IMR-90 (cell line): Measurements from ENCODE around the gene TAAR9. TPM values are rescaled to one million over a fixed set of nuclear protein-coding genes. Genes with fewer than 3 reads are reported as not detected.
"Not testable (repeated sequence)": the region's sequence is repeated elsewhere in the genome, so short reads cannot be mapped to it uniquely, and the experiment has no call there.

ENCODE experiments used
- ATAC-seq: fragments of 200-7000 bp; cut with Tn5 transposase; 2 replicates; pipeline ENCODE4 v1.9.1; 2020; ENCODE audit warnings: low read depth, mild to moderate bottlenecking, moderate library complexity
- BruUV-seq: library from RNA; stranded (reverse); fragments of 400-500 nt; replicated peaks from 2 replicates; lab custom pipeline; 2021; lab: Mats Ljungman, UMichigan
- CTCF ChIA-PET: fragments of 300-600 bp; formaldehyde crosslinking; extraction: SDS; loops from one replicate; lab custom pipeline; 2021; ENCODE audit warnings: antibody characterized with exemption; lab: Yijun Ruan, JAX
- POLR2A ChIA-PET: fragments of 300-600 bp; sonication (Branson Sonifier 250); formaldehyde crosslinking; loops from one replicate; lab custom pipeline; 2022; ENCODE audit warnings: antibody characterized with exemption; ENCODE audit not compliant: unreplicated experiment; lab: Charles Lee
- DNase-seq: peaks from one replicate; pipeline ENCODE4 v3.0.0; 2013
- H2AFZ ChIP-seq: replicated peaks from 2 replicates; pipeline ENCODE3; 2013; ENCODE audit warnings: low read length, mild to moderate bottlenecking; ENCODE audit not compliant: poor library complexity
- H2AK5ac ChIP-seq: 2 replicates; pipeline ENCODE4 v1.6.1; 2013; ENCODE audit warnings: low read depth, low read length, inconsistent platforms
- H2AK9ac ChIP-seq: replicated peaks from 2 replicates; pipeline ENCODE3; 2013; ENCODE audit warnings: mild to moderate bottlenecking, low read depth, low read length, moderate library complexity; ENCODE audit not compliant: poor library complexity
- H2BK120ac ChIP-seq: 2 replicates; pipeline ENCODE4 v1.6.1; 2013; ENCODE audit warnings: low read depth, low read length, inconsistent platforms
- H2BK15ac ChIP-seq: 3 replicates; pipeline ENCODE4 v1.6.1; 2013; ENCODE audit warnings: low read depth, low read length, inconsistent platforms
- H2BK20ac ChIP-seq: 2 replicates; pipeline ENCODE4 v1.6.1; 2013; ENCODE audit warnings: low read depth, mild to moderate bottlenecking, inconsistent platforms, low read length, moderate library complexity
- H2BK5ac ChIP-seq: 2 replicates; pipeline ENCODE4 v1.6.1; 2013; ENCODE audit warnings: mild to moderate bottlenecking, low read depth, low read length, inconsistent platforms; ENCODE audit not compliant: poor library complexity, severe bottlenecking
- H3K14ac ChIP-seq: replicated peaks from 2 replicates; pipeline ENCODE4 v1.6.1; 2013; ENCODE audit warnings: low read depth, low read length, inconsistent platforms
- H3K18ac ChIP-seq: 2 replicates; pipeline ENCODE4 v1.6.1; 2013; ENCODE audit warnings: low read depth, low read length, control low read depth
- H3K23ac ChIP-seq: 2 replicates; pipeline ENCODE4 v1.6.1; 2013; ENCODE audit warnings: low read depth, low read length, inconsistent platforms
- H3K27ac ChIP-seq: 2 replicates; pipeline ENCODE4 v1.5.1; 2013; ENCODE audit warnings: mild to moderate bottlenecking, control low read depth, low read length; ENCODE audit not compliant: insufficient read depth
- H3K27me3 ChIP-seq: 2 replicates; pipeline ENCODE4 v1.6.1; 2013; ENCODE audit warnings: low read length; ENCODE audit not compliant: control insufficient read depth, insufficient read depth
- H3K36me3 ChIP-seq: 2 replicates; pipeline ENCODE4 v1.6.1; 2013; ENCODE audit warnings: low read length, mixed read lengths; ENCODE audit not compliant: control insufficient read depth, insufficient read depth
- H3K4ac ChIP-seq: 2 replicates; pipeline ENCODE4 v1.6.1; 2013; ENCODE audit warnings: low read depth, low read length, inconsistent platforms
- H3K4me1 ChIP-seq: 2 replicates; pipeline ENCODE4 v1.6.1; 2013; ENCODE audit warnings: low read length, mixed read lengths; ENCODE audit not compliant: control insufficient read depth, insufficient read depth
- H3K4me2 ChIP-seq: 2 replicates; pipeline ENCODE4 v1.6.1; 2013; ENCODE audit warnings: low read depth, mild to moderate bottlenecking, control low read depth, low read length, moderate library complexity
- H3K4me3 ChIP-seq: 2 replicates; pipeline ENCODE4 v1.5.1; 2013; ENCODE audit warnings: low read depth, mild to moderate bottlenecking, control low read depth, low read length, moderate library complexity; ENCODE audit not compliant: insufficient read depth
- H3K56ac ChIP-seq: 2 replicates; pipeline ENCODE4 v1.6.1; 2013; ENCODE audit warnings: low read length, inconsistent platforms; ENCODE audit not compliant: insufficient read depth; ENCODE audit errors: extremely low read depth
- H3K79me1 ChIP-seq, 2 experiments: 2 replicates each; pipeline ENCODE4 v1.6.1; 2013; ENCODE audit warnings: low read length in 2 of 2, inconsistent platforms in 1 of 2, low read depth in 1 of 2
- H3K9ac ChIP-seq: 2 replicates; pipeline ENCODE4 v1.6.1; 2013; ENCODE audit warnings: low read depth, low read length, control low read depth
- H3K9me1 ChIP-seq: 2 replicates; pipeline ENCODE4 v1.6.1; 2013; ENCODE audit warnings: low read length, inconsistent platforms; ENCODE audit not compliant: insufficient read depth
- H3K9me3 ChIP-seq: 2 replicates; pipeline ENCODE4 v1.6.1; 2013; ENCODE audit warnings: low read length; ENCODE audit not compliant: control insufficient read depth, insufficient read depth
- H4K20me1 ChIP-seq: 2 replicates; pipeline ENCODE4 v1.6.1; 2013; ENCODE audit warnings: low read length, inconsistent platforms; ENCODE audit not compliant: insufficient read depth
- H4K5ac ChIP-seq: 2 replicates; pipeline ENCODE4 v1.6.1; 2013; ENCODE audit warnings: mild to moderate bottlenecking, low read depth, low read length, control low read depth
- H4K8ac ChIP-seq, 2 experiments: 2 replicates each; pipeline ENCODE4 v1.6.1; 2013; ENCODE audit warnings: low read depth in 2 of 2, low read length in 2 of 2, control low read depth in 1 of 2, inconsistent platforms in 1 of 2
- H4K91ac ChIP-seq: 2 replicates; pipeline ENCODE4 v1.6.1; 2013; ENCODE audit warnings: low read depth, low read length, inconsistent platforms; ENCODE audit not compliant: insufficient read depth
- CTCF ChIP-seq: conservative IDR thresholded peaks from 2 replicates; pipeline ENCODE4 v1.5.1; 2012; ENCODE audit warnings: mild to moderate bottlenecking, low read depth, low read length, improper control_type of control experiment
- ELK1 ChIP-seq: fragments of 150-350 bp; IDR thresholded peaks from 2 replicates; pipeline ENCODE4 v1.6.1; 2016; ENCODE audit warnings: low read depth, mild to moderate bottlenecking, low read length, moderate library complexity, borderline replicate concordance
- RAD21 ChIP-seq: IDR thresholded peaks from 2 replicates; pipeline ENCODE4 v1.6.1; 2012; ENCODE audit warnings: low read length, improper control_type of control experiment
- SMC3 ChIP-seq: fragments of 150-350 bp; IDR thresholded peaks from 2 replicates; pipeline ENCODE4 v1.6.1; 2016; ENCODE audit warnings: low read depth, mild to moderate bottlenecking, antibody characterized with exemption, low read length, moderate library complexity
- WGBS, 2 experiments: methylation state at CpG; one replicate each; pipeline versions ENCODE4 v1.1.5 to v1.1.7; 2013; ENCODE audit warnings: missing lambda C conversion rate in 2 of 2; ENCODE audit not compliant: insufficient read length in 1 of 2; ENCODE audit errors: extremely low coverage in 2 of 2; 5-methylcytosine and 5-hydroxymethylcytosine counted together
- dilution Hi-C: fragments of 300-500 bp; cut with HindIII; formaldehyde crosslinking; loops from one replicate; pipeline ENCODE4 v1.14.3; 2018; ENCODE audit warnings: low sequenced_read_pairs; ENCODE audit not compliant: unreplicated experiment
- in situ Hi-C: fragments of 300-500 bp; cut with MboI; formaldehyde crosslinking; loops from 3 replicates; pipeline ENCODE4 v1.14.3; 2019; ENCODE audit warnings: low sequenced_read_pairs, inconsistent platforms, mixed read lengths
- intact Hi-C: fragments of 100-400 bp; cut with micrococcal nuclease; formaldehyde crosslinking; loops from 2 replicates; pipeline ENCODE4 v1.10.0; 2022
- polyA plus RNA-seq, 3 experiments: library from polyadenylated mRNA; depleted of rRNA; stranded (reverse); fragments of >200 nt; gene quantifications; 2 replicates each; pipeline ENCODE4 v1.2.3, GENCODE V29; 2012; ENCODE audit warnings: low replicate concordance in 1 of 3
- total RNA-seq: library from RNA; depleted of rRNA; stranded (reverse); fragments of >200 nt; gene quantifications from 2 replicates; pipeline ENCODE4 v1.2.3, GENCODE V29; 2012

The TAAR9 gene
- total and polyA plus RNA-seq, 2 of the 4 experiments (the other 2 are of a cell fraction), result not detected

- ChIA-PET POLR2A (no interaction called here), CTCF (interaction anchor here (0.5 to 1.2 kb wide), 8 partner anchors 10 to 235 kb away, joined by 3 to 4 read pairs (median 3); partner anchors contain the start of genes STX7 and TAAR5)
- H4K91ac ChIP-seq, result no peak overlapping the region
- no CpG with 5 or more reads among the region's 9 CpGs for WGBS, 2 experiments
- peak overlapping the region; percentile 78 for H3K4me2 ChIP-seq
- no peak overlapping the region for H2AK5ac ChIP-seq
- H2AFZ ChIP-seq, result no peak overlapping the region
- no peaks in the 10 kb centered on the region for H3K4me1 ChIP-seq
- BruUV-seq, result no TSS peak
- no peaks in the 10 kb centered on the region for H3K79me1 ChIP-seq
- no peak overlapping the region for H3K9ac ChIP-seq
- no peak overlapping the region for H3K27ac ChIP-seq
- no peak overlapping the region for H2BK15ac ChIP-seq
- peak; percentile 83 for ATAC-seq
- TF ChIP-seq CTCF (peak; percentile 73), ELK1 (no peak), SMC3 (peak; percentile 46; the same call in 1 of the 2 replicates), RAD21 (peak; percentile 70)
- H3K4ac ChIP-seq, result no peak overlapping the region
- H3K9me1 ChIP-seq, result no peaks in the 10 kb centered on the region
- H3K4me3 ChIP-seq, result no peak overlapping the region
- no peak overlapping the region for H4K5ac ChIP-seq
- no peak overlapping the region for H2AK9ac ChIP-seq
- no peak overlapping the region for H3K18ac ChIP-seq
- H2BK5ac ChIP-seq, result no peak overlapping the region
- H3K9me3 ChIP-seq, result no peaks in the 10 kb centered on the region
- H3K27me3 ChIP-seq, result peaks cover 17% of the 10 kb centered on the region
- intact Hi-C loops, result loop anchor here (1.0 to 2.0 kb wide), 4 partner anchors 138 to 284 kb away; partner anchors contain the start of genes RPS12 and SLC18B1
- H2BK120ac ChIP-seq, result no peak overlapping the region
- no peak overlapping the region for H3K14ac ChIP-seq
- no peaks in the 10 kb centered on the region for H4K20me1 ChIP-seq
- no peak overlapping the region for H3K23ac ChIP-seq
- dilution Hi-C loops, result no loop called here
- DNase-seq, result peak; percentile 69
- no peak overlapping the region for H2BK20ac ChIP-seq
- H4K8ac ChIP-seq, result no peak overlapping the region
- in situ Hi-C loops, result loop anchor here (10.0 kb wide), 1 partner anchor 244 kb away; no protein-coding TSS in a partner anchor
- no peaks in the 10 kb centered on the region for H3K36me3 ChIP-seq
- H3K56ac ChIP-seq, result no peak overlapping the region
Measured at GRCh38 chr6:132530293-132530974, 7.6 kb upstream of the TAAR9 start.

- H2AK9ac ChIP-seq, H3K14ac ChIP-seq, H4K5ac ChIP-seq, BruUV-seq, H4K20me1 ChIP-seq, CTCF ChIA-PET, POLR2A ChIA-PET, H2AFZ ChIP-seq, H2BK20ac ChIP-seq, DNase-seq, ATAC-seq, H3K4me1 ChIP-seq, H3K9me3 ChIP-seq, H3K18ac ChIP-seq, H3K36me3 ChIP-seq, H2AK5ac ChIP-seq, H2BK120ac ChIP-seq, H3K4me2 ChIP-seq, H3K9ac ChIP-seq, H2BK15ac ChIP-seq, H3K9me1 ChIP-seq, H2BK5ac ChIP-seq, H3K4me3 ChIP-seq, H3K56ac ChIP-seq, H3K27ac ChIP-seq, H3K23ac ChIP-seq, H4K91ac ChIP-seq, H3K79me1 ChIP-seq, H3K4ac ChIP-seq, intact Hi-C loops, H4K8ac ChIP-seq, dilution Hi-C loops: not testable (repeated sequence)
- peaks cover 18% of the 10 kb centered on the region for H3K27me3 ChIP-seq
- in situ Hi-C loops, result loop anchor here (10.0 kb wide), 1 partner anchor 240 kb away; no protein-coding TSS in a partner anchor
- no CpG with 5 or more reads among the region's 2 CpGs for WGBS, 2 experiments
Measured at GRCh38 chr6:132534546-132534945, 3.5 kb upstream of the TAAR9 start.
